OCI-LY1 (cell line): Measurements from ENCODE around the gene PDE8A.

Experiments
- H2AFZ ChIP-seq: fragments of 200-600 bp; sonication (generic), shearing (Covaris generic); 2 replicates; pipeline ENCODE4 v1.6.0; 2014; ENCODE audit warnings: antibody characterized with exemption, mild to moderate bottlenecking, low read length
- H3F3A ChIP-seq: fragments of 200-600 bp; sonication (generic), shearing (Covaris generic); 2 replicates; pipeline ENCODE4 v1.6.0; 2014; ENCODE audit warnings: mild to moderate bottlenecking, antibody characterized with exemption, low read length, moderate library complexity; ENCODE audit not compliant: insufficient read depth
- H3K27ac ChIP-seq: fragments of 200-600 bp; sonication (generic); 2 replicates; pipeline ENCODE4 v1.5.1; 2014; ENCODE audit warnings: low read length, mixed run types, mild to moderate bottlenecking, low read depth; ENCODE audit not compliant: poor library complexity, severe bottlenecking
- H3K27me3 ChIP-seq: fragments of 200-600 bp; sonication (generic); 2 replicates; pipeline ENCODE4 v1.6.0; 2014; ENCODE audit warnings: antibody characterized with exemption, mild to moderate bottlenecking, low read length, moderate library complexity; ENCODE audit not compliant: insufficient read depth
- H3K36me3 ChIP-seq: fragments of 200-600 bp; sonication (generic); 2 replicates; pipeline ENCODE4 v1.6.1; 2014; ENCODE audit warnings: mild to moderate bottlenecking, antibody characterized with exemption, low read length, moderate library complexity, mixed read lengths; ENCODE audit not compliant: insufficient read depth
- H3K4me1 ChIP-seq: fragments of 200-600 bp; sonication (generic); 2 replicates; pipeline ENCODE4 v1.5.1; 2014; ENCODE audit warnings: mild to moderate bottlenecking, low read length, moderate library complexity; ENCODE audit not compliant: insufficient read depth, severe bottlenecking
- H3K4me2 ChIP-seq: fragments of 200-600 bp; sonication (generic), shearing (Covaris generic); 2 replicates; pipeline ENCODE4 v1.6.1; 2014; ENCODE audit warnings: low read length
- H3K4me3 ChIP-seq: fragments of 200-600 bp; sonication (generic); 2 replicates; pipeline ENCODE4 v1.5.1; 2014; ENCODE audit warnings: low read length, low read depth, mild to moderate bottlenecking, mixed read lengths; ENCODE audit not compliant: poor library complexity, severe bottlenecking
- H3K79me2 ChIP-seq: fragments of 200-600 bp; shearing (Covaris generic); 2 replicates; pipeline ENCODE4 v1.6.1; 2016; ENCODE audit warnings: mixed run types, low read length, mixed read lengths; ENCODE audit not compliant: insufficient read depth
- H3K9ac ChIP-seq: fragments of 200-600 bp; sonication (generic), shearing (Covaris generic); 2 replicates; pipeline ENCODE4 v1.6.1; 2014; ENCODE audit warnings: mild to moderate bottlenecking, low read length, mixed read lengths
- H3K9me2 ChIP-seq: fragments of 200-600 bp; sonication (generic), shearing (Covaris generic); 2 replicates; pipeline ENCODE4 v1.6.1; 2014; ENCODE audit warnings: low read depth, mild to moderate bottlenecking, low read length, mixed read lengths
- H3K9me3 ChIP-seq: fragments of 200-600 bp; shearing (Covaris generic); 2 replicates; pipeline ENCODE4 v1.6.1; 2014; ENCODE audit warnings: low read length, mixed read lengths
- H4K20me1 ChIP-seq: fragments of 200-600 bp; sonication (generic), shearing (Covaris generic); 2 replicates; pipeline ENCODE4 v1.6.0; 2016; ENCODE audit warnings: mild to moderate bottlenecking, low read length; ENCODE audit not compliant: insufficient read depth
- EZH2 ChIP-seq: fragments of 200-600 bp; sonication (generic), shearing (Covaris generic); IDR thresholded peaks from 2 replicates; pipeline ENCODE4 v1.8.0; 2017; ENCODE audit warnings: borderline replicate concordance, mixed run types, mild to moderate bottlenecking, antibody characterized with exemption, low read length, moderate library complexity, mixed read lengths
- TF ChIP-seq, protein P1 (sequence below): fragments of 200-600 bp; sonication (generic), shearing (Covaris generic); IDR thresholded peaks from 2 replicates; pipeline ENCODE4 v1.5.1; 2017; ENCODE audit warnings: mild to moderate bottlenecking, antibody characterized with exemption, low read length, moderate library complexity, mixed read lengths

PDE8A gene

DNA sequence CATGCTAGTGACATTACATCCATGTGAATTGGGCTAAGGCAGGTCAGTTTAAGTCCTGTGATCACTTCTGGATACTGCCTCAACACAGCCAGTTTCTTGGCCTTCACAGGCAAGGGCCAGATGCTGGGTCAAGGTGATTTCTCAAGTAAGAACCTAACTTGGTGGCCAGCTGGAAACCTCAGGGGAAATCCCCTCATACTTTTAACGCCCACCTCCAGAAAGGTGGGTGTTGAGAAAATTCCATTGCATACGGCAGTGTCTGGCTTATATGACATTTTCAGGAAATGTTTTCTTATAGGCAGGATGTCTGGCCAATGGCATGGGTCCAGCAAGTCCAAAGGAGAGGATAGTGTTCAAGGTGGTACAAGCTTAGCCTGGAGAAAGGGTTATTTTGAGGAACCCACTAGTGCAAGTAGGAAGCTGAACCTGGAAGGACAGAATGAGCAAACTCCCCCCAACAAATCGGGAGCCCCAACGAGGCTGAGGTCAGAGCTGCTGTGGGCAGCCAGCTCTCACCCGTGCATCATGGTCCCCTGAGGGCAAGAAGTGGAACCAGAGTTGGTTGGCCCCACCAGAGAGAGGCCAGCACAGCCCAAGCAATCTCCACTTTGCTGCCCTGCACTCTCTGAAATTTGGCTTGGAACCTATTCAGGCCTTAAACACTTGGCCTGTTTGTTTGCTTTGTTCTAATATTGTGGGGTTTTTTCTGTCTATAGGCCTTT, 135.4 kb downstream of the PDE8A start:
- H3K9ac ChIP-seq, result no peak overlapping the region
- H3K4me1 ChIP-seq, result no peaks in the 10 kb centered on the region
- H3K27ac ChIP-seq, result no peak overlapping the region
- H3K27me3 ChIP-seq, result no peaks in the 10 kb centered on the region
- H3K9me3 ChIP-seq, result no peaks in the 10 kb centered on the region
- H2AFZ ChIP-seq, result no peak overlapping the region
- no peak overlapping the region for H3K4me2 ChIP-seq
- H3K36me3 ChIP-seq, result no peaks in the 10 kb centered on the region
- no peak for TF ChIP-seq EZH2
- TF ChIP-seq, protein P1, sequence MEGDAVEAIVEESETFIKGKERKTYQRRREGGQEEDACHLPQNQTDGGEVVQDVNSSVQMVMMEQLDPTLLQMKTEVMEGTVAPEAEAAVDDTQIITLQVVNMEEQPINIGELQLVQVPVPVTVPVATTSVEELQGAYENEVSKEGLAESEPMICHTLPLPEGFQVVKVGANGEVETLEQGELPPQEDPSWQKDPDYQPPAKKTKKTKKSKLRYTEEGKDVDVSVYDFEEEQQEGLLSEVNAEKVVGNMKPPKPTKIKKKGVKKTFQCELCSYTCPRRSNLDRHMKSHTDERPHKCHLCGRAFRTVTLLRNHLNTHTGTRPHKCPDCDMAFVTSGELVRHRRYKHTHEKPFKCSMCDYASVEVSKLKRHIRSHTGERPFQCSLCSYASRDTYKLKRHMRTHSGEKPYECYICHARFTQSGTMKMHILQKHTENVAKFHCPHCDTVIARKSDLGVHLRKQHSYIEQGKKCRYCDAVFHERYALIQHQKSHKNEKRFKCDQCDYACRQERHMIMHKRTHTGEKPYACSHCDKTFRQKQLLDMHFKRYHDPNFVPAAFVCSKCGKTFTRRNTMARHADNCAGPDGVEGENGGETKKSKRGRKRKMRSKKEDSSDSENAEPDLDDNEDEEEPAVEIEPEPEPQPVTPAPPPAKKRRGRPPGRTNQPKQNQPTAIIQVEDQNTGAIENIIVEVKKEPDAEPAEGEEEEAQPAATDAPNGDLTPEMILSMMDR, result no peak
- no peaks in the 10 kb centered on the region for H4K20me1 ChIP-seq
- H3F3A ChIP-seq, result no peaks in the 10 kb centered on the region
- no peak overlapping the region for H3K4me3 ChIP-seq
- no peaks in the 10 kb centered on the region for H3K79me2 ChIP-seq
- H3K9me2 ChIP-seq, result no peaks in the 10 kb centered on the region

DNA sequence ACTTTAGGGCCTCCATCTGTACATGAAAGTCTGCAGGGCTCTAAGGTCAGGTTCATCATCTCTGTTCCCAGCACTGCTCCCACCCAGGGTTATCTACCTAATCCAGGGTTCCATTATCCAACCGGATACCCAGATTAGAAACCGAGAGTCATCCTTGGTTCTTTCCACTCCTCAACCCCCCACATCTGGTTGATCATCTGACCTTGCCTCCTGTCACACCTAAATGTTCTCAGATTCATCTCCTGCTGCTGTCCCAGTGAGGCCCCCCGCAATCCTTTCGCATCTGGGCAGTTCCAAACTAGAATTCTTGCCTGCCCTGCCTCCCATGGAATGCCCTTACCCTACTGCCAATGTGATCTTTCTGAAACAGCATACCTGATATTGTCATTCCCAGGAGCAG, 136.5 kb downstream of the PDE8A start:
- H3K27ac ChIP-seq, result no peak overlapping the region
- H3K36me3 ChIP-seq, result no peaks in the 10 kb centered on the region
- H3F3A ChIP-seq, result no peaks in the 10 kb centered on the region
- no peaks in the 10 kb centered on the region for H3K79me2 ChIP-seq
- no peaks in the 10 kb centered on the region for H3K9me3 ChIP-seq
- H3K9ac ChIP-seq, result no peak overlapping the region
- no peaks in the 10 kb centered on the region for H3K4me1 ChIP-seq
- H3K4me3 ChIP-seq, result no peak overlapping the region
- H4K20me1 ChIP-seq, result no peaks in the 10 kb centered on the region
- H3K4me2 ChIP-seq, result no peak overlapping the region
- H2AFZ ChIP-seq, result no peak overlapping the region
- no peak for TF ChIP-seq EZH2
- TF ChIP-seq, protein P1, result no peak
- no peaks in the 10 kb centered on the region for H3K27me3 ChIP-seq
- no peaks in the 10 kb centered on the region for H3K9me2 ChIP-seq

DNA sequence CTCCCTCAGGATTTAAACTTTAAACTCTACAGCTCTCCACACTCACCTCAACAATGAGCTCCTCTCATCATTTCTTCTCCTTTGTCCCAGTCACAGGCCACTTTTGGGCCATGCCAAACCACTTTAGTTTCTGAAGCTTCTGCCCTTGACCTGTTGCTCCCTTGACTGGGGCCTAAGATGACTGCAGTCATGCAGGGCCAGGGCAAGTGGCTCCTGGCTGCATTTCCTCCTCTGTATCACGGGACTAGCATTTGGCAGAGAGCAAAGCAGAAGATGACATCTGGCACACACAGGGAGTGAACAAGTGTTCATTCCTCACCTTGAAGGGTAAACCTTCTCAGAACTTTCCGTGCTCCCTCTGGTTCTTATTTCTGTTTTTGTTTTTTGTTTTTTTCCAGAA, 136.9 kb downstream of the PDE8A start:
- H3K36me3 ChIP-seq, result no peaks in the 10 kb centered on the region
- no peak overlapping the region for H2AFZ ChIP-seq
- no peaks in the 10 kb centered on the region for H3K4me1 ChIP-seq
- no peak overlapping the region for H3K4me3 ChIP-seq
- no peaks in the 10 kb centered on the region for H3K79me2 ChIP-seq
- H3K27ac ChIP-seq, result no peak overlapping the region
- H3K9me2 ChIP-seq, result no peaks in the 10 kb centered on the region
- no peaks in the 10 kb centered on the region for H3F3A ChIP-seq
- TF ChIP-seq, protein P1, result no peak
- no peak for TF ChIP-seq EZH2
- no peaks in the 10 kb centered on the region for H3K27me3 ChIP-seq
- H3K9ac ChIP-seq, result no peak overlapping the region
- H3K4me2 ChIP-seq, result no peak overlapping the region
- H3K9me3 ChIP-seq, result no peaks in the 10 kb centered on the region
- no peaks in the 10 kb centered on the region for H4K20me1 ChIP-seq
